Lower leg skin (tissue), 3 donors: ENCODE data around the gene RBM33.

Source experiments
- POLR2A ChIP-seq, 2 donors: fragments of 450-650 bp; IDR thresholded peaks; one replicate each; pipeline ENCODE4 v1.6.1; 2016 to 2017; ENCODE audit warnings: antibody characterized with exemption in 2 of 2, mild to moderate bottlenecking in 1 of 2, moderate library complexity in 1 of 2
- TF ChIP-seq, protein P1 (sequence below), 3 donors: fragments of 450-650 bp; IDR thresholded peaks; one replicate each; pipeline ENCODE4 v1.5.1; 2016; ENCODE audit warnings: antibody characterized with exemption in 3 of 3, mild to moderate bottlenecking in 3 of 3, moderate library complexity in 2 of 3

DNA sequence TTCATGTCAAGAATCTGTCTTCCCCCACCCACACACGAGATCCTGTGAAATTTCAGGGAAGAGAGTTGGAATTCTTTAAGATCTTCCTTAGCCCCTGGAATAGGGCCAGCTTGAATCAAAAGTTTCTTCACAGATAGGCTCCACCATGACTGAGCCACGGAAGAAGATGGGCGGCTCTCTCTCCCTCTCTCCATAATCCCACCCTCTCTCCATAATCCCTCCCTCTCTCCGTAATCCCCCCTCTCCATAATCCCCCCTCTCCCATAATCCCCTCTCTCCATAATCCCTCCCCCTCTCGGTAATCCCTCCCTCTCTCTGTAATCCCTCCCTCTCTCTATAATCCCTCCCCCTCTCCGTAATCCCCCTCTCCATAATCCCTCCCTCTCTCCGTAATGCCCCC is 147.4 kb downstream of the RBM33 start:
- TF ChIP-seq, protein P1, sequence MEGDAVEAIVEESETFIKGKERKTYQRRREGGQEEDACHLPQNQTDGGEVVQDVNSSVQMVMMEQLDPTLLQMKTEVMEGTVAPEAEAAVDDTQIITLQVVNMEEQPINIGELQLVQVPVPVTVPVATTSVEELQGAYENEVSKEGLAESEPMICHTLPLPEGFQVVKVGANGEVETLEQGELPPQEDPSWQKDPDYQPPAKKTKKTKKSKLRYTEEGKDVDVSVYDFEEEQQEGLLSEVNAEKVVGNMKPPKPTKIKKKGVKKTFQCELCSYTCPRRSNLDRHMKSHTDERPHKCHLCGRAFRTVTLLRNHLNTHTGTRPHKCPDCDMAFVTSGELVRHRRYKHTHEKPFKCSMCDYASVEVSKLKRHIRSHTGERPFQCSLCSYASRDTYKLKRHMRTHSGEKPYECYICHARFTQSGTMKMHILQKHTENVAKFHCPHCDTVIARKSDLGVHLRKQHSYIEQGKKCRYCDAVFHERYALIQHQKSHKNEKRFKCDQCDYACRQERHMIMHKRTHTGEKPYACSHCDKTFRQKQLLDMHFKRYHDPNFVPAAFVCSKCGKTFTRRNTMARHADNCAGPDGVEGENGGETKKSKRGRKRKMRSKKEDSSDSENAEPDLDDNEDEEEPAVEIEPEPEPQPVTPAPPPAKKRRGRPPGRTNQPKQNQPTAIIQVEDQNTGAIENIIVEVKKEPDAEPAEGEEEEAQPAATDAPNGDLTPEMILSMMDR (IDR thresholded peaks at IDR 0.05) = no peak
- no peak for TF ChIP-seq POLR2A (IDR thresholded peaks at IDR 0.05)
